HG03060 (cell line): ENCODE data around the gene LSM14B.
"Not testable (repeated sequence)": the region's sequence is repeated elsewhere in the genome, so short reads cannot be mapped to it uniquely, and the experiment has no call there.

Source experiments
- ATAC-seq: cut with Tn5 transposase; IDR thresholded peaks from one replicate; pipeline ENCODE4 v1.9.1; 2021; ENCODE audit warnings: low read depth, moderate number of reproducible peaks; ENCODE audit not compliant: unreplicated experiment

The LSM14B gene

GRCh38 chr20:62143957-62144825, 21.9 kb downstream of the LSM14B start:
- no peak for ATAC-seq

DNA sequence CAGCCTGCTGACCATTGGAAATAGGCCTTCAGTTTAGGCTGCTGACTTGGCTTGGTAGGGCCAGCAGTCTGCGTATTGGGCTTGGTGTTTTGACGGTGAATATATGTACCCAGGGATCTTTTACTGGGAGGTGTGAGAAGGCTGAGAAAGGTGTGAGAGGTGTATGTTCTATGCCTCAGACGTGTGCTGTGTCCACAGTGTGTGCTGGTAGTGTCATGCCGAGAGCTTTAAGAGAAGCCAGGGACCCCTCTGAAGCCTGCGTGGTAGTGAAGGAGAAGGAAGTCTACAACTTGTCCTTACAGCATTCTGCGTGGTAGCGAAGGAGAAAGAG, 23.4 kb downstream of the LSM14B start:
- no peak for ATAC-seq

DNA sequence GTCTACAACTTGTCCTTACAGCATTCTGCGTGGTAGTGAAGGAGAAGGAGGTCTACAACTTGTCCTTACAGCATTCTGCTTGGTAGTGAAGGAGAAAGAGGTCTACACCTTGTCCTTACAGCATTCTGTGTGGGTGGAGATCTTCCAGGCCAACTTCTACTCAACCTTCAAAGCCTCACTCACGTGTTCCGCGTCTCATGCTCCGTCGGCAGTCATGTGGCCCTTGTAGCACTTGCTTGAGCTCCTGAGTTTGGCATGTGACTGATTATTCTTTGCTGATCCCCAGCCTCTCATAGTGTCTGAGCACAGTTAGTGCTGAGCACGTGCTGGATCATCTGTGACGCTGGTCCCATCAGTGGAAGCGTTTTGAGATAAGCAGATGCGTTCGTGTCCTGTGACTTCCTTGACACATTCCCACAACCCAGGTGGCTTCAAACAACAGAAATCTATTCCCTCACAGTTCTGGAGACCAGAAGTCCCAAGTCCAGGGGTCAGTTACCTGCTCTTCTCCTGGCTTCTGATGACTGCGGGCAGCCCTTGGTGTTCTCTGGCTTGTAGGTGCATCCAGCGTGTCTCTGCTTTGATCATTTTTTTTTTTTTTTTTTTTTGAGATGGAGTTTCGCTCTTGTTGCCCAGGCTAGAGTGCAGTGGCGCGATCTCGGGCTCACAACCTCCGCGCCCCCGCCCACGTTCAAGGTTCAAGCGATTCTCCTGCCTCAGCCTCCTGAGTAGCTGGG, 23.9 kb downstream of the LSM14B start:
- no peak for ATAC-seq

DNA sequence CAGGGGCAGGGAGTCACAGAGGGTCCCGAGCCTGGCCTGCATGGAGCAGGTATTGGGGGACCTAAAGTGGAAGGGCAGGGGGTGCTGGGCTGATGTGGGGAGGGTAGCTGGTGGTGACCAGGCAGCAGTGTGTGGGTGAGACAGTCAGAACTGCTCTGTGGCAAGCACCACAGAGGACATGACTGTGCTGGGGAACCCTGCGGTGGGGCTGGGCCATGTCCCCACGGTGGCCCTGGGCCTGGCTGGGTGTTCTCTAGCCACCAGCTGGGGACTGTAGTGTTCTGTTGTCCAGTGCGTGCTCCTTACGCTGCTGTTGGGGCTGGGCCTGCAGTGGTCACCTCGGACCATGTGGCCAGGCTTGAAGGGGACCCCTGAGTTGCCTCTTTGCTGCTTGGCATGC, 24.9 kb downstream of the LSM14B start:
- ATAC-seq = no peak

DNA sequence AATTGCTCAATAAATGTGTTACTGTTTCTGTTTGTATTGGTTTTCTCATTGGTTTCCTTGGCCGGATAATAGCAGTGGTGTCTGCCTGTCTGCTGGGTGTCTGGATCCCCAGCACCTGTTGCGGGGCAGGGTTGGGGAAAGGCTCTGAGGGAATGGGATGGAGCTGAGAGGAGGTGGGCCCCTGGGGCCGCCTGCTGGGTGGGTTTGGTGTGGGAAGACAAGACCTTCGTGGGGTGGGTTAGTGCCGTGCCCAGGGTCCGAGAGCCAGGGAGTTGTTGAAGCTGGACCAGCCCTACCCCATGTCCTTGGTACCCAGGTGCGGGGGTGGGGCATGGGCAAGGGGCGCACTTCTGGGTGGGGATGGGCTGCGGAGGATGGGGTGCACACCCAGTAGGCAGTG, 25.3 kb downstream of the LSM14B start:
- no peak for ATAC-seq

GRCh38 chr20:62148383-62148782, 26.1 kb downstream of the LSM14B start:
- not testable (repeated sequence) for ATAC-seq

- ATAC-seq = no peak
Observed at GRCh38 chr20:62148908-62149314, 26.6 kb downstream of the LSM14B start.

DNA sequence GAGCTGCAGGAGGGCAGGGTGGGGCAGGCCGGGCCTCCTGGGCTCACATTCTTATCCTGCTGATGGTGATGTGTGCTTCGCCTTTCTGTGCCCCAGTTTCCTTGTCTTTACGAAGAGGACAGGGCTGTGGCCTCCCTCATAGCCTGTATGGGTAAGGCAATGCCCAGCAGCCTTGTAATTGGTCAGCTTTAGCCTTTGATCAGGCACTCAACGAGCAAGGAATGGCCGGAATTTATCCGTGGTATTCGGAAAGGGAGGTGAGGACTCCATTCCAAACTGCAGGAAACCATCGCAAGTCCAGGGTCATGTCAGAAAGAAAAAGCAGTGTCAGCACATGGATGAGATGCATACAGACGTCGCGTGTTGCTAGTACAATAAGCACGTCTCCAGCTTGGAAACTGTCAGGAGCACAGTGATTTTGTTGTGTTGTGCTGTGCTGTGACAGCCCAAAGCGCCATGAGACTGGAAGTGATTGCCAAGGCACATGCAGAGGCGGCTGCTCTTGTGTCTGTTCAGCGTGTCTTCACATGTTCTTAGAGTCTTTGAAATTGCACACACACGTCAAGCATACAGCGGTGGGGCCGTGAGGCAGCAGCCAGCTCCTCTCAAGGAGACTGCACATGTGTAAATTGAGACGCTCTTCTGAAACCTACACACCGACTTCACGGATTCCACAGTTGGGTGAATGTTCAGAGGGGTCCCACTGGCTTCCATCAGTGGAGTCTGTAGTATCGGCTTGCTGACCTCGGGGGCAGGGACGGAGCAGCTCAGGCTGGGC, 27.4 kb downstream of the LSM14B start:
- ATAC-seq = no peak

DNA sequence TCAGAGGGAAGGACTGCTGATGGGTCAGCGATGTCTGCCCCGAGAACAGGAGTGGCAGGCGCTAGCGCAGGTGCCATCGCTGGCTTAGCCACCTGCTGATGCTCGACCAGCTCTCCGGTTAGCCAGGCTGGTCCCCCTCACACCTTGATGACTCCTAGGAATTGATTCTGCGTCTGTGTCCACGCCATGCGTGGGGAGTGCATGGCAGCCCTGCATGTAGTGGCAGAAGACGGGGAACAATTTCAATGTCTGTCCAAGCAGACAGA, 28.0 kb downstream of the LSM14B start:
- no peak for ATAC-seq

DNA sequence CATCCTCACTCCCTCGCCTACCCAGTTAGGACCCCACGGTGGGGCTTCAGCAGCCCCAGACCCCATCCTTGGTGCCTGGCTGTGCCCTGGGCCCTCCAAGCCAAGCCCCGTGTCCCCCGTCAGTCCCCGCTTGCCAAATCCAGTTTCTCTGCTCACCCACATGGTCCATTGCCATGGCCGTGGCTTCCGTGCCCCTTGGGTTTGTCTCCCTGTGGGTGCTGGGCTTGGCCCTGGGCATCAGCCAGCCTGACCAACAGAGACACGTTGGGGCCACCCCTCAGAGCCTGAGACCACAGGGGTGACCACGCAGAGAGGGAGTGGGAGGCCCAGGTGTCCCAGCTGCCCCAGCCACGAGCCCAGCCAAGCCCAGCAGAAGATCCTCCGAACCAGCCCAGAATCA, 28.9 kb downstream of the LSM14B start:
- ATAC-seq = no peak

- no peak for ATAC-seq
Observed at GRCh38 chr20:62151835-62152364, 29.6 kb downstream of the LSM14B start.

DNA sequence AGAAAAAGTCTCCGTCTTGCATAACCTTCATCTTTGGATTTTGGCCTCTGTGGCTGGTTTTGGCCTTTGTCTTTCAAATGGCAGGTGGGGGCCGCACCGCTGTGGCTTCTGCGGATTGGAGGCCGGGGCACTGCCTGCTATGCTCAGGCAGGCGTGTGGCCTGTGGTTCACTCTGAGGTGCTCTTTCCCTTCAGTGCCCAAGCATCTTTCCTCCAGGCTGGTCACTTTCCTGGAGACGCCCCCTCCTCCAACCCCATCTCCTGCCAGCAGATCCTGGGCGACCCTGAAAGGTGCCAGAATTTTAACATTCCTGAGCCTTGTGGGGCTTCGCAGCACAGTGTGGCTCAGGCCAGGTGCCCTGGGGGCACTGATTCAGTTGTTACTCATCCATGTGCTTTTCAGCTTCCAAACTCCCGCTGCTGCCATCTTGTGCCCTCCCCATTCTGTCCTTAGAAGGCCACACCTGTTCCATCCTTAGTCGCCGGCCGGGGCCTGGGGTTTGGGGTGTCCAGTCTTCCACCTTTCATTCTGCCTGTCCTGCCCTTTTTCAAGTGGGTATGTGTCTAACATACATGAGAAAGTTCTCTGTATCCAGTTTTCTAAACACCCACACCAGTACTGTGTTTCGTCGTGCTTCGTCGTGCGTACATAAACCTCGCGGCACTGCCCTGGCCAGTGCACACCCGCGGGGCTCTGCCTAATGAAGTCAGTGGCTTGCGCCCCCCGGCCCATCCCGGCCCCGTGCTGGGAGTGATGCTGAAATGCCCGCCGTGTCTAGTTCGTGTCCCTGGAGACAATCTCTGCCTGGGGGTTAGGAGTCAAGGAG, 33.4 kb downstream of the LSM14B start:
- ATAC-seq = no peak

DNA sequence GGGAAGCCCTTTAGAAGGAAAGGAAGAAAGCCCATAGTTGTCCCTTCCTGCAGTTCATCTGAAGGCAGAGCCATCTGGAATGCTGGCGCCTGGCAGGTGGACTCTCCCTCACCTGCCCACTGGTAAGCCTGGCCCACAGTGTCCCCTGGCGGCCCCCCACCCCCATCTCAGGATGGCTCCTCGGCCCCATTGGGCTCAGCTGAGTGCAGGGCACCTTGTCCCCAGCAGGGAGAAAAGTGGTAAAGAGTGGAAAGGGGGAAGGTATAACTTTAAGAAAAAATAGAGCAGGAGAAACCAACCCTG, 33.9 kb downstream of the LSM14B start:
- no peak for ATAC-seq

GRCh38 chr20:62156592-62157386, 34.5 kb downstream of the LSM14B start:
- ATAC-seq = no peak

GRCh38 chr20:62157387-62158087, 35.3 kb downstream of the LSM14B start:
- no peak for ATAC-seq

DNA sequence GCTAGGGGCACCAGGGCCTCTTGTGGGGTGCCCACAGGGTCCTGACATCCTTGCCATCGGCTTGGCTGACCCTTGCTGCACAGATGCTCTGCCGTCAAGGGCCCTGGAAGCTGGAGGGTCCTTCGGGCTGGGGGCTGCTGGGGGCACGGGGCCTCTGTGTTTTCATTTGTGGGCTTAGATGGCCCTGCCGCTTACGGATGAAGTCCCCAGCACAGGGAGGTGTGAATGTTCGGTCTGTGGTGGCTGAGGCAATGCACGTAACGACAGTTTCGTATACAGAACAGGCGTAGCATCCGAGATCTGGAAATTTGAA, 35.8 kb downstream of the LSM14B start:
- no peak for ATAC-seq

DNA sequence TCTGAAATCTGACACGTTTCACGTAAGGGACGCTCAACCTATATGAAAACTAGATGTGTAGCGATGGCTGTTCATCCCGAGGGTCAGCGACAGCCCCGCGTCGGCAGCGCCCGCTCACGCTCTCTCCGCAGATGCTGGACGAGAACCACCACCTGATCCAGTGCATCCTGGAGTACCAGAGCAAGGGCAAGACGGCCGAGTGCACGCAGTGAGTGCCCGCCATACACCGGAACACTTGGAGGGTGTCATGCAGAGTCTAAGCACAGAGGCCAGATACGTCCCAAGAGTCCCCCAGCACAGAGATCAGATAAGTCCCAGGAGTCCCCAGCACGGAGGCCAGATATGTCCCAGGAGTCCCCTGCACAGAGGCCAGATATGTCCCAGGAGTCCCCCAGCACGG, 36.3 kb downstream of the LSM14B start:
- no peak for ATAC-seq

GRCh38 chr20:62159052-62159451, 36.8 kb downstream of the LSM14B start:
- no peak for ATAC-seq

DNA sequence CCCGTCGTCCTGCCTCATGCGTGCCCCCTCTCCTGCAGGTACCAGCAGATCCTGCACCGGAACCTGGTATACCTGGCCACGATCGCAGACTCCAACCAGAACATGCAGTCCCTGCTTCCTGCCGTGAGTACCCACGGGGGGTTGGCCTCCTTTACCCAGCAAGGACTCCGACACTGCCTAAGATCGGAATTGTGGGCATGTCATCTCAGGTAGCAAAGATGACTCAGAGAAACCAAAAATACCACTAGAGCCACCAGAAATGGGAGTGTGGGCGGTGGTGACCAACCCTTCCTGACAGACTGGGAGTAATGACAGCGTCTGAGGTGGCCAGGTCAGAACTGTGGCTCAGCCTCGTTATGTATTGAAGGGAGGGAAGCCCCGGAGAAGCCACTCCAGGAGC, 37.6 kb downstream of the LSM14B start:
- no peak for ATAC-seq
